BJ (cell line): ENCODE data around the gene ELFN2. TPM values are rescaled to one million over a fixed set of nuclear protein-coding genes. Genes with fewer than 3 reads are reported as not detected.

ENCODE experiments used
- CTCF ChIA-PET: fragments of 350-600 bp; formaldehyde crosslinking; extraction: SDS; loops from one replicate; lab custom pipeline; 2021; ENCODE audit warnings: antibody characterized with exemption, inconsistent platforms; lab: Yijun Ruan, JAX
- POLR2A ChIA-PET: fragments of 300-600 bp; sonication (Branson Sonifier 250); formaldehyde crosslinking; extraction: SDS; loops from one replicate; lab custom pipeline; 2021; ENCODE audit warnings: antibody characterized with exemption; lab: Charles Lee
- DNase-seq: peaks from one replicate; pipeline ENCODE4 v3.0.0-alpha.2; 2011; ENCODE audit warnings: low read depth
- H3K27me3 ChIP-seq: 2 replicates; pipeline ENCODE4 v1.6.0; 2011; ENCODE audit warnings: low read length; ENCODE audit not compliant: control insufficient read depth, insufficient read depth
- H3K36me3 ChIP-seq: 2 replicates; pipeline ENCODE4 v1.5.1; 2011; ENCODE audit warnings: low read length; ENCODE audit not compliant: control insufficient read depth, insufficient read depth
- H3K4me3 ChIP-seq: 2 replicates; pipeline ENCODE4 v1.5.1; 2011; ENCODE audit warnings: low read depth, mild to moderate bottlenecking, control low read depth, low read length
- CTCF ChIP-seq: IDR thresholded peaks from 2 replicates; pipeline ENCODE4 v1.5.1; 2011; ENCODE audit warnings: low read depth, mild to moderate bottlenecking, control low read depth, inconsistent platforms, low read length, moderate library complexity; ENCODE audit not compliant: insufficient read depth
- polyA plus RNA-seq: library from polyadenylated mRNA; depleted of rRNA; stranded (reverse); fragments of >200 nt; gene quantifications from 2 replicates; pipeline ENCODE4 v1.2.3, GENCODE V29; 2011

Gene ELFN2
- polyA plus RNA-seq, 1 experiment = 0.34 TPM

GRCh38 chr22:37358386-37358785 lies 68.9 kb downstream of the ELFN2 start:
- H3K36me3 ChIP-seq = no peaks in the 10 kb centered on the region
- DNase-seq = no peak
- H3K4me3 ChIP-seq = no peak overlapping the region
- ChIA-PET POLR2A (no interaction called here), CTCF (interaction anchor here (2.0 kb wide), 1 partner anchor 12 kb away, joined by 6 read pairs; no protein-coding TSS in a partner anchor)
- peaks cover 5% of the 10 kb centered on the region for H3K27me3 ChIP-seq
- TF ChIP-seq CTCF = no peak

- ChIA-PET POLR2A (no interaction called here), CTCF (no interaction called here)
- no peak for TF ChIP-seq CTCF
- Histone ChIP-seq H3K36me3 (no peaks in the 10 kb centered on the region), H3K27me3 (peaks cover 8% of the 10 kb centered on the region), H3K4me3 (no peak overlapping the region)
- no peak for DNase-seq
Observed at GRCh38 chr22:37357446-37358075, 69.7 kb downstream of the ELFN2 start.

- Histone ChIP-seq H3K27me3 (peaks cover 7% of the 10 kb centered on the region), H3K36me3 (no peaks in the 10 kb centered on the region), H3K4me3 (no peak overlapping the region)
- ChIA-PET CTCF (no interaction called here), POLR2A (no interaction called here)
- TF ChIP-seq CTCF = no peak
- no peak for DNase-seq
Observed at GRCh38 chr22:37356922-37357321, 70.4 kb downstream of the ELFN2 start.

- H3K4me3 ChIP-seq = no peak overlapping the region
- no peaks in the 10 kb centered on the region for H3K36me3 ChIP-seq
- ChIA-PET CTCF (no interaction called here), POLR2A (no interaction called here)
- no peak for DNase-seq
- peaks cover 7% of the 10 kb centered on the region for H3K27me3 ChIP-seq
- no peak for TF ChIP-seq CTCF
Observed at GRCh38 chr22:37355174-37355573, 72.1 kb downstream of the ELFN2 start.

GRCh38 chr22:37354670-37355069 lies 72.6 kb downstream of the ELFN2 start:
- H3K4me3 ChIP-seq = no peak overlapping the region
- no peaks in the 10 kb centered on the region for H3K36me3 ChIP-seq
- ChIA-PET CTCF (no interaction called here), POLR2A (no interaction called here)
- no peak for DNase-seq
- peaks cover 7% of the 10 kb centered on the region for H3K27me3 ChIP-seq
- no peak for TF ChIP-seq CTCF
